Stimulated activated CD4-positive, alpha-beta T cell treated with anti-CD3 and anti-CD28 coated beads, Interleukin-15, amount 100 ng/mL, for 24 hours (primary cell): Measurements from ENCODE around the gene PPIE.
"Not testable (repeated sequence)": the region's sequence is repeated elsewhere in the genome, so short reads cannot be mapped to it uniquely, and the experiment has no call there.

Experiments
- DNase-seq: peaks from one replicate; pipeline ENCODE4 v3.0.0-alpha.2; 2020

PPIE gene

GRCh38 chr1:39760074-39761008, 21.7 kb downstream of the PPIE start:
- no peak for DNase-seq

DNA sequence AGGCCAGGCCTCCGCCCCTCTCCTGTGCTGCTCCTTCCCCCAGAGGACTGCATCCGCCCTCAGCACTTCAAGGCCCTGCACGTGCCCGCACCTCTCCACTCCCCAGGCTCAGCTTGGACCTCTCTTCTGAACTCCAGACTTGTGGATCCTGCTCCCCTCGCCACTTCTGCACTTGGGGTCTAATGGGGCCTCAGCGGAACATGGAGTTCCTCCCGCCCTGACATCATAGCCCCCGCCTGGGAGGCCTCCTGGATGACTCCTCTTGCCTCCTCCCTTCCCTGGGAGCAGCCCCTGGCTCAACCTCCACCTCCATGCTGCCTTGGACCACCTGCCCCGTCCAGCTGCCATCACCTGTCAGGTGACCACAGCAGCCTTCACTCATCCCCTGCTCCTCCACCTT, 22.3 kb downstream of the PPIE start:
- no peak for DNase-seq

DNA sequence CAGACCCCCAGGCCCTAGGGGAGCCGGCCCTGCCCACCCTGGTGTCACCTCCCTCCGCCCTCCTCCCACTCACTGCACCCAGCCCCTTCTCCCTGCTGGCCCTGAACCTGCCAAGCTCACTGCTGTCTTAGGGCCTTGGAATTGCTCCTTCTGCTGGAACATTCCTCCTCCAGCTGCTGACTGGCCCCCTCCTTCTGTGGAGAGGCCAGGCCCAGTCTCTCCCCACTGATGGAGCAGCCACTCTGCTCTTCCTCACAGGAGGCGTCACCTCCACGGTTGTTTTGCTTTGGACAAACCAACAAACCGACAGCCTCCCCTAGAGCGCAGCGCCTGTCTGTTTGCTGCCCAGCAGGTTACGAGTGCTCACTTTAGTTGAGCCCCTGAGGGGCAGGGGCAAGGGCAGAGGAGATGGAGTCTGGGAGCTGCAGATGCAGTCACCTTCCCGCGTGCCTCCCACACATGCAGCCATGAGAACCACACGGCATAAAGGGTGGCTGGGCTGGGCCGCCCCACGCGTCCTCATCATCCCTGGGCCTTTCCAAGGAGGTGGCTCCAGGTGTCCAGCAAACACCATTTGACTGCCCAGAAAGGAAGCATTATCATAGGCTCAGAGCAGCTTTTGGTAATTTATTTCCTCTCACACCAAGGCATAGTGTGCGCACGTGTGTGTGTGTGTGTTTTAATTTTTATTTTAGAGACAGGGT, 23.0 kb downstream of the PPIE start:
- DNase-seq = no peak

DNA sequence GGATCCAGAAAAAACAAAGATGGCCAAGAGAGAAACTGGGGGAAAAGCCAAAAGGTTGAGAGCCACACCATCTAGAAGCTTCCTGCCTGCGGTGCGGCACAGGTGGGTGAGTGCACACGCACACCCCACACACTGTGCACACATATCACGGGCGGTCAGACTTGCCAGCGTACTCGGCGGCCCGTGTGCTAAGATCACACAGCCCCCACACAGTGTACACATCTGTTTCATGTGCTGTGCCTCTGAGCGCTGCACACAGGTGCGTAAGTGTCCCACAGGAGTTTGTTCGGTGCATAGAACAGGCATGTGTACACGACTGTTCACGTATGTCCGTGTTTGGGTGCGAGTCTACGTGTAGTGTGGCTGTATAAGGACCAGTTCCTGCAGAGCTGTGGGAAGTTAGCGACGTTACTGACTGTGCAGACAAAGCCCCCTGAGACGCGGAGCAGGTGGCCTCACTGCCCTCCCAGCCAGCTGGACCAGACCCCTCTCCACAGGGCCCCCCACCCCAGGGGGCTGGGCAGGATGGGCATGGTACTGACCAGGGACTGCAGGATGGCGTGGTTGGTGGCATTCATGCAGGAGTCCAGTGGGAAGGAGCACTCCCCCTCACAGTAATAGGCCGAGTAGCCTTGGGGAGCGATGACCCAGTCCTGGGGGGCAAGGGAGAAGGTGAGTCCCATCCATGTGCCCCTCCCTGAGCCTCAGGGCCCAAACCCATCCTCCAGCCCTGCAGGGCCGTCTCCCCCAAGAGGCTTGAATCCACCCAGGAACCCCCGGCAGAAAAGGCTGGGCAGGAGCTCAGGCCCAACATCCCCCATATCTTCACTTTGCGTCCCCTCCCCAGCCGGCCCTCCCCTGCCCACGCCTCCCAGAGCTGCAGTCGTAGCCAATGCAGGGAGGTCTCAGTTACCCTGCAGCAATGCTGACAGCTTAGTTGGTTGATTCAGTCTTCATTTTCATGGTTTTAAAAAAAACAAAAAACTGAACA, 24.2 kb downstream of the PPIE start:
- no peak for DNase-seq

DNA sequence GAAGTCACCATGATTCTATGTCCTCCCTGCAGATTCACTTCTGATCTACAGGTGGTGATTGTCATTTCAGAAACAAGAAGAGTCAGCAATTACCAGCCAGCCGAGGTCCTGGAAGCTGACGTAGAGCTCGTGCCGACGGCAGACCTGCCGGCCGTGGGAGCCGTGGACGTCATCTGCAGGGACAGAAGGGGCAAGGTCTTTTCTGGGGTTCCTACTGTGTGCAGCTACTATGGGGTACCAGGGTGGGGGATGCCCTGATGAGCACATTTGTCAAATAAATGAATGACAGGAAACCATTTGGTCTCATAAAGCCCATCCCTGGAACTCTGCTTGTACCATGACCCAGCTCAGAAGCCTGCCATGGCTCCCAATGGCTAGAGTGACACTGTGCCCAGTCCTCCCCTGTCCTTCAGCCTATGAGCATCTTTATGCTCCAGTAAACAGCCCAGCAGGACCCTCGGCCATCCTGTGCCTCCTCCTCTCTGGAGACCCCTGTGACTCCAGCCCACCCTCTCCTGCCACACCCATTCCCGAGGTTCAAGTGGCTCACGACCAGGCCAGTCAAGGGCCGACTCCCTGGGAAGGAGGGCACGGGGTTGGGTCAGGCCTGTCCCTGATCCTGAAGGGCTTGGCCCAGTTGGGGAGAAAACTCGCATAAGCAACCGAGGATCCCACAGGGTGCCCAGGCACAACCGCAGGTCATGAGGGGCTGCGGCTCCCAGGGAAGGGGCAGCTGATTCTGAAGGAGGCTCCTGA, 25.1 kb downstream of the PPIE start:
- not testable (repeated sequence) for DNase-seq

GRCh38 chr1:39764512-39764911, 25.8 kb downstream of the PPIE start:
- not testable (repeated sequence) for DNase-seq

DNA sequence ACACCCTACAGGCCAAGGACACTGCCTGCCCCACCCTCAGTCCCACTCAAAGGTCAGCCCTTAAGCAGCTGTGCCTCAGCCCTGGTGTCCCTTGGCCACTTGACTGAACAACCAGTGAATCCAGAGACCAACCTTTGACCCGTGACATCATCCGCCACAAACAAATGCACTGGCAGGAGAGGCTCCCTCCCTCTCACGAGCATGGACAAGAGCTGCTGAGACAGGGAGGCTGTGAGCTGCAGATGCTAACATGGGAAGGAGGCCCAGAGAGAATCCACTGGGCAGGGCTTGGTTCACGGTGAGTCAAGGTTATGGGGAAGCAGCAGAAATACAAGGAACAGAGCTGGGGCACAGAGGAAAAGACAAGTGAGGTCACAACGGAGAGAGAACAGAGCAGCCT, 27.8 kb downstream of the PPIE start:
- DNase-seq = not testable (repeated sequence)

GRCh38 chr1:39769502-39769901, 30.8 kb downstream of the PPIE start:
- DNase-seq = not testable (repeated sequence)

- peak; percentile 70 for DNase-seq
Observed at GRCh38 chr1:39770100-39771021, 31.7 kb downstream of the PPIE start.

- DNase-seq = peak; percentile 25
Observed at GRCh38 chr1:39771022-39771532, 32.4 kb downstream of the PPIE start, which contains the start of gene OXCT2. OXCT2 (minus strand) TSS chr1:39771348; CDS start chr1:39771255, 93 bp downstream.

DNA sequence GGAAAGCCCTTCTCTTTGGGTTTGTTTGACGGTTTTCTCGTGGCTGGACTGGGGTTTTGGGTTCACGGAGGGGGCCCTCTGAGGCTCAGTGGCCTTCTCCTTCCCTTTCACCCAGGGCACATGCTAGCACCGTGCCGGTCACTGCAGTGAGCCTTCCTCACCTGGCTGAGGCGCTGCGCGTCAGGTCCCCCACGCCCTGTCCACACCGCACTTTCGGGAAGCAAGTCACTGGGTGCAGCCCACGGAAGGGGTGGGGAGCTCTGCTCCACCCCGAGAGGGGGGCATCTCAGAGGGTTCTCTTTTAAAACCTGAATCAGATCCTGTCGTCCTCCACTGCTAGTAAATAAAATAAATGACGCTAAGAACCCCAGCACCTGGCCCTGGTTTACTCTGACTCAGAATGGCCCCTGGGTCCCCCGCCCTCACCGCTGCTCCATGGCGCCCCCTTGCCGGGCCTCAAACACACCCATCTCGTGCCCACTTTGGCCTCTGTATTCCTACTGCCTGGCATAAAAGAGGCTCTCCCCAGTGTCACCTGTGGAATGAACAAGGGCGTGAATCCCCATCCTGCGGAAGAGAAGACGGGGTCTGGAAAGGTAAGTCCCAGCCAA, 34.8 kb downstream of the PPIE start:
- DNase-seq = not testable (repeated sequence)

DNA sequence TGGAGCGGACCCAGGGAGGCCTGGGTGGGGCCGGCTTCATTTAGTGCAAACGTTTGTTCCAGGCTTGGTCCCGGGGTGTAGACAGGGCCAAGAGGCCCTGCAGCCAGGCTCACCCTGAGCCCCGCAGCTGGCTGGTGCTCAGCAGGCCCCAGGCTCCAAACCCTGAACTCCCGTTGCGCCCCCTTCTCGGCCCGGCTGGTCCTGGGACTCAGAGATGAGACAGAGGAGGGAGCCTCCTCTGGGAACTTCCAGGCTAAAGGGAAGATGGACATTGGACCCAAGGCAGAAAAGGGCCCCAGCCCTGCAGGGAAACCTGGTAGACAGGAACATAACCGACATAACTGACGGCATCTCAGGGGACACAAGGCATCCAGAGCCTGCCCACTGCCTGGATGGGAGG, 36.5 kb downstream of the PPIE start:
- DNase-seq = not testable (repeated sequence)

GRCh38 chr1:39775676-39776399, 37.2 kb downstream of the PPIE start:
- not testable (repeated sequence) for DNase-seq

DNA sequence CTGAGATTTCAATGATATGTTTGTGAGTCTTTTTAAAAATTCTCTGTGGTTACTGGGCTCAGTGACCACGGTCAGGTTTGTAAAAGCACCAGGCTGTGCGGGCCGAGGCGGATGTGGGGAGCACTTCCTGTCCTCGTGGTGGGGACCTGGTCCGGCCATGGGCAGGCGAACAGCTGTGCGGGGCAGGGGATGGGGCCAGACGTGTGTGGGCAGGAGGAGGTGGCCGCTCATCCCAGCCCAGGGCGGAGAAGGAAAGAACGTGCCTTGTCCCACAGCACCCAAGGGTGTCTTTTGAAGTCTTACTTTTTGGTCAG, 37.7 kb downstream of the PPIE start:
- DNase-seq = no peak

GRCh38 chr1:39776886-39777285, 38.2 kb downstream of the PPIE start:
- no peak for DNase-seq

DNA sequence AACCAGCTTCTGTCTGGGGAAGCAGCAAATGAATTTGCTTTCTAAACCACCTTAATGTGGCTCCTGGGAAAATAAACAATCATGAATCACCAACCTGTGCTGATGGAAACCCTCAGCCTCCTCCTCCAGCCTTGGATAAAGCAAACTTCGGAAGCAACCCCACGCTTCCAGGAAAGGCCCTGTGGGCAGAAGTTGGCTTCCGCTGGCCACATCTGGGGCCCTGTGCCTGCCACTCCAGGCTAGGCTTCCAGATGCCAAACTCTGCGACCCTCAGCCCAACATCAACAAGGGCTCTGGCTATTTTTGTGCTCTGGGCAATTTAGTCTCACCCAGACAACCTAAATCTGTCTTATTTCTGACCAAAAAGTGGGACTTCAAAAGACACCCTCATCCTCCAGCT, 38.6 kb downstream of the PPIE start:
- no peak for DNase-seq

DNA sequence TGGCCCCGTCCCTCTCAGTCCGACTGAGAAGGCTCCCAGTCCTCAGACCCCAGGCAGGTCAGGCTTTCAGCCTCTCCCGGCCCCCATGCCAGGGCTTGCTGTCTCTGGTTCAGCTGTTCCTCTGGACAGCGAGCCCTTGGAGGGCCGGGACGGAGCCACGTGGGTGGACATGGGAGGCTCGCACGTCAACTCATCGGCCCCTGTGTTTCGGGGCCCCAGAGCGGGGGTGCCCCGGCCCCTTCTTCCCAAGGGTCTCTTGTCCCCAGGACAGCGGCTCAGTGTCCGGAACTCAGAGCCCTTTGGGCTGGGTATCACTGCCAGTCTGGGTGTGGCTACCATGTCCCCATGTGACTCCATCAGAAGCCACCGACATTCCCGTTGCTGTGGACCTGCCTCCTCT, 39.2 kb downstream of the PPIE start:
- not testable (repeated sequence) for DNase-seq

DNA sequence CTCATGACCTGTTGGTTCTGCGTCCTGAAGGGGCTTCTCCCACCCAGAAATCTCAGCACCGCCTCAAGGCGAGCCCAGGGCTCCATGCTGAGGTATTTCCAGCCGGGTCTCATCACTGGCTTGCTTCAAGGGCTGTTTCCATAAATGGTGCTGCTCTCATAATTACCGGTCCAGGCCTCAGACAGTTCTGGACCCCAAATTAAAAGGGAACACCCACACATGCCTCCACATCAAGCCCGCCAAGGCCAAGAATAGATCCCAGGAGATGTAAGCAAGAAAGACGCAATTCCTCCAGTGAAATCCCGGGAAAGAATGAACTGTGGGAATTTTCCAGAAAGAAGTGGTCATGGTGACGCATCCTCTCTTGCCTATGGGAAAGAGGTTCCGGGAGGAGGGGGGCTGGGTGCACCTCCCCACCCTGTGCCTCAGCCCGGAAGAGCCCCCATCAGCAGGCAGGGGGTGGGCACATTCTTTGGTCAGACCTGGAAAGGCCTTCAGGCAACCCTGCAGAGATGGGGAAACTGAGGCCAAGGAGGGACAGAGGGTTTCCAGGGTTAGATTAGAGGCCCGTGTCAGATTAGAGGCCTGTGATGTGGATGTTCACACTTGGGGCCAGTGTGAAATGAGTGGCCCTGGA, 39.9 kb downstream of the PPIE start:
- not testable (repeated sequence) for DNase-seq

DNA sequence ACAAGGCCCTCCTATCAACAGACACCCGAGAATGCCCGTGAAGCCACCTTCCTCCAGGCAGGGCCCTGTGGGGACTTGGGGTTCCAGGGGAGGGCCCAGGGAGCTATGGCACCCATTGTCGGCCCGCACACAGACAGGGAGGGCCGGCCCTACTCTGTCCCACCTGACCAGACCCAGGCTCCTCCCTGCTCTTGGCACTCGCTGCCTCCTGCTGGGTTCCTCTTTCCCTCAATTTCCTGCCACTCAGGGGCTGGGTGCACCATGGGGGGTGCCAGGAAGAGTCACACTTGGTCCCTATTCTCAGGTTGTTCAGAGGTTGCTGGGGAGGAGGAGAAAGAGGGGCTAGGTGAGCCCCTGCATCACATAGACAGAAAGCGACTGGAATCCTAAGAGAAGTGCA, 40.5 kb downstream of the PPIE start:
- DNase-seq = no peak
